Sigmoid colon (tissue), 4 donors: ENCODE results near the gene SPTBN1.

Experiments used
- CTCF ChIP-seq, 4 experiments: fragments of 450-650 bp in 3 of 4; fragments of 200-600 bp in 1 of 4; IDR thresholded peaks; one replicate each; pipeline ENCODE4 v1.5.1; 2016 to 2019; ENCODE audit warnings: antibody characterized with exemption in 4 of 4, mild to moderate bottlenecking in 3 of 4, moderate library complexity in 2 of 4
- EP300 ChIP-seq, 4 donors: sonication (generic); formaldehyde crosslinking; IDR thresholded peaks; one replicate each; pipeline ENCODE4 v1.6.1; 2017; ENCODE audit warnings: antibody characterized with exemption in 4 of 4
- POLR2A ChIP-seq, 2 donors: fragments of 450-650 bp; IDR thresholded peaks; one replicate each; pipeline ENCODE4 v1.6.1; 2016; ENCODE audit warnings: antibody characterized with exemption in 2 of 2, mild to moderate bottlenecking in 2 of 2, moderate library complexity in 2 of 2
- POLR2AphosphoS5 ChIP-seq, 4 donors: sonication (generic); formaldehyde crosslinking; IDR thresholded peaks; one replicate each; pipeline ENCODE4 v1.6.1; 2017; ENCODE audit warnings: antibody characterized with exemption in 4 of 4

GRCh38 chr2:54650612-54651011, 194.5 kb downstream of the SPTBN1 start:
- TF ChIP-seq CTCF (IDR thresholded peaks at IDR 0.05) (no peak), EP300 (IDR thresholded peaks at IDR 0.05) (no peak), POLR2A (IDR thresholded peaks at IDR 0.05) (no peak), POLR2AphosphoS5 (IDR thresholded peaks at IDR 0.05) (no peak)
